Thyroid gland (tissue), 4 donors: ENCODE results near the gene RARG. TPM values are rescaled to one million over a fixed set of nuclear protein-coding genes. Genes with fewer than 3 reads are reported as not detected.

Experiments
- DNase-seq, 2 donors: peaks; one replicate each; pipeline ENCODE4 v3.0.0-alpha.2; 2019
- H3K27ac ChIP-seq, 3 donors: fragments of 200-600 bp; sonication (generic); 1 replicate in 2 of 3; 2 replicates in 1 of 3; pipeline ENCODE4 v1.5.1; 2016 to 2019; ENCODE audit warnings: mild to moderate bottlenecking in 1 of 3, moderate library complexity in 1 of 3
- H3K27me3 ChIP-seq: fragments of 200-600 bp; sonication (generic); one replicate; pipeline ENCODE4 v1.5.1; 2019
- H3K36me3 ChIP-seq, 2 donors: fragments of 200-600 bp; sonication (generic); one replicate each; pipeline ENCODE4 v1.5.1; 2016 to 2019
- H3K4me1 ChIP-seq, 2 donors: fragments of 200-600 bp; sonication (generic); one replicate each; pipeline ENCODE4 v1.5.1; 2017 to 2019
- H3K4me3 ChIP-seq, 3 donors: fragments of 200-600 bp; sonication (generic); replicated peaks in 1 of 3; 1 replicate in 2 of 3; 2 replicates in 1 of 3; pipeline ENCODE4 v1.5.1; 2016; ENCODE audit warnings: mild to moderate bottlenecking in 1 of 3
- H3K9me3 ChIP-seq: fragments of 200-600 bp; sonication (generic); one replicate; pipeline ENCODE4 v1.5.1; 2017
- POLR2A ChIP-seq, 2 donors: fragments of 450-650 bp; IDR thresholded peaks; one replicate each; pipeline ENCODE4 v1.6.1; 2017; ENCODE audit warnings: antibody characterized with exemption in 2 of 2, mild to moderate bottlenecking in 2 of 2, moderate library complexity in 1 of 2
- WGBS, 2 donors: methylation state at CpG; one replicate each; pipeline ENCODE4 v1.1.5; 2017; 5-methylcytosine and 5-hydroxymethylcytosine counted together
- intact Hi-C: fragments of 100-400 bp; cut with DNase I; formaldehyde crosslinking; loops from one replicate; pipeline ENCODE4 v1.15.1; 2023
- total RNA-seq, 4 donors: library from RNA; depleted of rRNA; stranded (reverse); fragments of >200 nt; gene quantifications; one replicate each; pipeline ENCODE4 v1.2.3, GENCODE V29; 2016
- TF ChIP-seq, protein P1 (sequence below), 6 experiments: fragments of 200-600 bp in 3 of 6; fragments of 450-650 bp in 3 of 6; sonication (generic) in 3 of 6; IDR thresholded peaks; one replicate each; pipeline ENCODE4 v1.5.1; 2016 to 2019; ENCODE audit warnings: antibody characterized with exemption in 6 of 6, mild to moderate bottlenecking in 2 of 6, inconsistent platforms in 1 of 6, moderate library complexity in 1 of 6

RARG gene
- total RNA-seq, 4 donors from 2014 or later: 13.6 to 27.7 (median 23.8) TPM

- 88 to 93% methylated on average over 12 to 14 of the region's 14 CpGs for whole genome bisulfite sequencing, 2 donors
- no peaks in the 10 kb centered on the region for H3K9me3 ChIP-seq
- H3K4me3 ChIP-seq: no peak overlapping the region
- no peaks in the 10 kb centered on the region for H3K27me3 ChIP-seq
- peaks cover 0 to 2% of the 10 kb centered on the region in 2 donors for H3K4me1 ChIP-seq
- TF ChIP-seq POLR2A (IDR thresholded peaks at IDR 0.05): no peak
- TF ChIP-seq, protein P1, sequence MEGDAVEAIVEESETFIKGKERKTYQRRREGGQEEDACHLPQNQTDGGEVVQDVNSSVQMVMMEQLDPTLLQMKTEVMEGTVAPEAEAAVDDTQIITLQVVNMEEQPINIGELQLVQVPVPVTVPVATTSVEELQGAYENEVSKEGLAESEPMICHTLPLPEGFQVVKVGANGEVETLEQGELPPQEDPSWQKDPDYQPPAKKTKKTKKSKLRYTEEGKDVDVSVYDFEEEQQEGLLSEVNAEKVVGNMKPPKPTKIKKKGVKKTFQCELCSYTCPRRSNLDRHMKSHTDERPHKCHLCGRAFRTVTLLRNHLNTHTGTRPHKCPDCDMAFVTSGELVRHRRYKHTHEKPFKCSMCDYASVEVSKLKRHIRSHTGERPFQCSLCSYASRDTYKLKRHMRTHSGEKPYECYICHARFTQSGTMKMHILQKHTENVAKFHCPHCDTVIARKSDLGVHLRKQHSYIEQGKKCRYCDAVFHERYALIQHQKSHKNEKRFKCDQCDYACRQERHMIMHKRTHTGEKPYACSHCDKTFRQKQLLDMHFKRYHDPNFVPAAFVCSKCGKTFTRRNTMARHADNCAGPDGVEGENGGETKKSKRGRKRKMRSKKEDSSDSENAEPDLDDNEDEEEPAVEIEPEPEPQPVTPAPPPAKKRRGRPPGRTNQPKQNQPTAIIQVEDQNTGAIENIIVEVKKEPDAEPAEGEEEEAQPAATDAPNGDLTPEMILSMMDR (IDR thresholded peaks at IDR 0.05): no peak
- no peak for DNase-seq
- intact Hi-C loops: loop anchor here (10.0 kb wide), 1 partner anchor 127 kb away; no protein-coding TSS in a partner anchor
- H3K36me3 ChIP-seq: peaks cover 14 to 16% of the 10 kb centered on the region in 2 donors
- H3K27ac ChIP-seq: no peak overlapping the region
Measured at GRCh38 chr12:53191885-53192530, 40.0 kb downstream of the RARG start.

GRCh38 chr12:53191096-53191884 is 40.7 kb downstream of the RARG start:
- Histone ChIP-seq H3K4me3 (no peak overlapping the region), H3K4me1 (no peaks in the 10 kb centered on the region), H3K27me3 (no peaks in the 10 kb centered on the region), H3K9me3 (no peaks in the 10 kb centered on the region), H3K27ac (no peak overlapping the region), H3K36me3 (peaks cover 21 to 24% of the 10 kb centered on the region in 2 donors)
- intact Hi-C loops: loop anchor here (10.0 kb wide), 1 partner anchor 126 kb away; no protein-coding TSS in a partner anchor
- DNase-seq: no peak
- WGBS, 2 donors: 84 to 91% methylated on average over 11 of the region's 11 CpGs
- TF ChIP-seq, protein P1 (IDR thresholded peaks at IDR 0.05): no peak
- peak in 1 of 2 donors; percentile 5 for TF ChIP-seq POLR2A (IDR thresholded peaks at IDR 0.05)

- Histone ChIP-seq H3K36me3 (peaks cover 32 to 34% of the 10 kb centered on the region in 2 donors), H3K9me3 (no peaks in the 10 kb centered on the region), H3K27ac (no peak overlapping the region), H3K27me3 (no peaks in the 10 kb centered on the region), H3K4me3 (no peak overlapping the region), H3K4me1 (no peaks in the 10 kb centered on the region)
- DNase-seq: peak; percentile 64 to 69
- intact Hi-C loops: loop anchor here (10.0 kb wide), 1 partner anchor 125 kb away; no protein-coding TSS in a partner anchor
- WGBS, 2 donors: 53 to 54% methylated on average over 14 of the region's 14 CpGs
- TF ChIP-seq, protein P1 (IDR thresholded peaks at IDR 0.05): peak; percentile 7 to 71 (median 58)
- no peak for TF ChIP-seq POLR2A (IDR thresholded peaks at IDR 0.05)
Measured at GRCh38 chr12:53190108-53190729, 41.8 kb downstream of the RARG start.

GRCh38 chr12:53187145-53187899 is 44.7 kb downstream of the RARG start:
- Histone ChIP-seq H3K4me1 (peaks cover 10 to 13% of the 10 kb centered on the region in 2 donors), H3K9me3 (no peaks in the 10 kb centered on the region), H3K36me3 (peaks cover 54 to 58% of the 10 kb centered on the region in 2 donors), H3K27me3 (no peaks in the 10 kb centered on the region), H3K27ac (no peak overlapping the region), H3K4me3 (no peak overlapping the region)
- DNase-seq: no peak
- WGBS, 2 donors: 88 to 89% methylated on average over 15 of the region's 15 CpGs
- TF ChIP-seq, protein P1 (IDR thresholded peaks at IDR 0.05): no peak
- TF ChIP-seq POLR2A (IDR thresholded peaks at IDR 0.05): no peak
- intact Hi-C loops: no loop called here
